ENCODE data around the gene CTTNBP2. TPM values are rescaled to one million over a fixed set of nuclear protein-coding genes. Genes with fewer than 3 reads are reported as not detected.

The CTTNBP2 gene
- total RNA-seq, 1 donor from 2014 or later = 9.9 TPM

- Mint-ChIP-seq H3K27me3 (ENCODE audit: low read depth) (no peaks in the 10 kb centered on the region), H3K36me3 (ENCODE audit: low read depth) (no peaks in the 10 kb centered on the region), H3K9me3 (no peaks in the 10 kb centered on the region), H3K27ac (ENCODE audit: unreplicated experiment) (no peak overlapping the region), H3K4me3 (peak overlapping the region; percentile 11), H3K4me1 (peaks cover 31% of the 10 kb centered on the region)
- no peak for TF ChIP-seq CTCF (conservative IDR thresholded peaks at IDR 0.05)
- DNase-seq (ENCODE audit: low read depth, low spot score) = peak; percentile 7
Measured at GRCh38 chr7:117673367-117673766, 199.9 kb downstream of the CTTNBP2 start.

- no peaks in the 10 kb centered on the region for H3K9me3 Mint-ChIP-seq
- no peaks in the 10 kb centered on the region for H3K36me3 Mint-ChIP-seq (ENCODE audit: low read depth)
- no peak overlapping the region for H3K4me3 Mint-ChIP-seq
- DNase-seq (ENCODE audit: low read depth, low spot score) = no peak
- no peaks in the 10 kb centered on the region for H3K27me3 Mint-ChIP-seq (ENCODE audit: low read depth)
- peaks cover 31% of the 10 kb centered on the region for H3K4me1 Mint-ChIP-seq
- H3K27ac Mint-ChIP-seq (ENCODE audit: unreplicated experiment) = no peak overlapping the region
- no peak for TF ChIP-seq CTCF (conservative IDR thresholded peaks at IDR 0.05)
Measured at GRCh38 chr7:117672453-117672852, 200.8 kb downstream of the CTTNBP2 start.

- H3K27ac Mint-ChIP-seq (ENCODE audit: unreplicated experiment) = no peak overlapping the region
- TF ChIP-seq CTCF (conservative IDR thresholded peaks at IDR 0.05) = no peak
- H3K4me3 Mint-ChIP-seq = no peak overlapping the region
- no peaks in the 10 kb centered on the region for H3K27me3 Mint-ChIP-seq (ENCODE audit: low read depth)
- H3K36me3 Mint-ChIP-seq (ENCODE audit: low read depth) = no peaks in the 10 kb centered on the region
- no peaks in the 10 kb centered on the region for H3K9me3 Mint-ChIP-seq
- DNase-seq (ENCODE audit: low read depth, low spot score) = no peak
- peaks cover 16% of the 10 kb centered on the region for H3K4me1 Mint-ChIP-seq
Measured at GRCh38 chr7:117669818-117670217, 203.4 kb downstream of the CTTNBP2 start.

- H3K36me3 Mint-ChIP-seq (ENCODE audit: low read depth) = no peaks in the 10 kb centered on the region
- no peaks in the 10 kb centered on the region for H3K27me3 Mint-ChIP-seq (ENCODE audit: low read depth)
- no peaks in the 10 kb centered on the region for H3K4me1 Mint-ChIP-seq
- H3K27ac Mint-ChIP-seq (ENCODE audit: unreplicated experiment) = no peak overlapping the region
- no peak overlapping the region for H3K4me3 Mint-ChIP-seq
- no peak for TF ChIP-seq CTCF (conservative IDR thresholded peaks at IDR 0.05)
- H3K9me3 Mint-ChIP-seq = no peaks in the 10 kb centered on the region
- no peak for DNase-seq (ENCODE audit: low read depth, low spot score)
Measured at GRCh38 chr7:117667456-117667855, 205.8 kb downstream of the CTTNBP2 start.

- no peaks in the 10 kb centered on the region for H3K27me3 Mint-ChIP-seq (ENCODE audit: low read depth)
- no peak for DNase-seq (ENCODE audit: low read depth, low spot score)
- no peaks in the 10 kb centered on the region for H3K9me3 Mint-ChIP-seq
- no peaks in the 10 kb centered on the region for H3K36me3 Mint-ChIP-seq (ENCODE audit: low read depth)
- no peak overlapping the region for H3K4me3 Mint-ChIP-seq
- H3K4me1 Mint-ChIP-seq = no peaks in the 10 kb centered on the region
- no peak for TF ChIP-seq CTCF (conservative IDR thresholded peaks at IDR 0.05)
- H3K27ac Mint-ChIP-seq (ENCODE audit: unreplicated experiment) = no peak overlapping the region
Measured at GRCh38 chr7:117666689-117667088, 206.6 kb downstream of the CTTNBP2 start.

GRCh38 chr7:117666031-117666430, 207.2 kb downstream of the CTTNBP2 start:
- no peaks in the 10 kb centered on the region for H3K36me3 Mint-ChIP-seq (ENCODE audit: low read depth)
- H3K27ac Mint-ChIP-seq (ENCODE audit: unreplicated experiment) = no peak overlapping the region
- H3K27me3 Mint-ChIP-seq (ENCODE audit: low read depth) = no peaks in the 10 kb centered on the region
- no peak overlapping the region for H3K4me3 Mint-ChIP-seq
- DNase-seq (ENCODE audit: low read depth, low spot score) = no peak
- TF ChIP-seq CTCF (conservative IDR thresholded peaks at IDR 0.05) = no peak
- H3K4me1 Mint-ChIP-seq = no peaks in the 10 kb centered on the region
- H3K9me3 Mint-ChIP-seq = no peaks in the 10 kb centered on the region
